GM23338 (cell line): ENCODE results near the gene ARAP1. TPM values are rescaled to one million over a fixed set of nuclear protein-coding genes. Genes with fewer than 3 reads are reported as not detected.

ENCODE experiments used
- ATAC-seq: fragments of 200-7000 bp; cut with Tn5 transposase; 3 replicates; pipeline ENCODE4 v1.9.1; 2020
- DNase-seq: peaks from one replicate; pipeline ENCODE4 v3.0.0-alpha.2; 2015; ENCODE audit warnings: low spot score
- H2AFZ ChIP-seq: fragments of 200-600 bp; sonication (generic); 2 replicates; pipeline ENCODE4 v1.8.0; 2016; ENCODE audit warnings: antibody characterized with exemption, mild to moderate bottlenecking, moderate library complexity
- H3F3A ChIP-seq: fragments of 200-600 bp; sonication (generic); replicated peaks from 2 replicates; pipeline ENCODE4 v1.8.0; 2017; ENCODE audit warnings: antibody characterized with exemption, mixed run types, low read depth
- H3K27ac ChIP-seq: fragments of 200-600 bp; sonication (generic); 2 replicates; pipeline ENCODE4 v1.6.1; 2016; ENCODE audit warnings: low read depth
- H3K27me3 ChIP-seq: fragments of 200-600 bp; sonication (generic); 2 replicates; pipeline ENCODE4 v1.8.0; 2016; ENCODE audit warnings: mild to moderate bottlenecking, mixed run types, moderate library complexity; ENCODE audit not compliant: insufficient read depth
- H3K36me3 ChIP-seq: fragments of 200-600 bp; sonication (generic); 2 replicates; pipeline ENCODE4 v1.8.0; 2016; ENCODE audit warnings: mild to moderate bottlenecking; ENCODE audit not compliant: insufficient read depth
- H3K4me1 ChIP-seq: fragments of 200-600 bp; sonication (generic); 2 replicates; pipeline ENCODE4 v1.8.0; 2016; ENCODE audit warnings: mild to moderate bottlenecking, moderate library complexity; ENCODE audit not compliant: insufficient read depth
- H3K4me2 ChIP-seq: fragments of 200-600 bp; sonication (generic); 2 replicates; pipeline ENCODE4 v1.7.1; 2017; ENCODE audit warnings: mixed run types
- H3K4me3 ChIP-seq: fragments of 200-600 bp; sonication (generic); 2 replicates; pipeline ENCODE4 v1.6.1; 2016; ENCODE audit warnings: mixed run types
- H3K79me2 ChIP-seq: fragments of 200-600 bp; sonication (generic); replicated peaks from 2 replicates; pipeline ENCODE4 v1.8.0; 2017; ENCODE audit warnings: mild to moderate bottlenecking; ENCODE audit not compliant: insufficient read depth
- H3K9me2 ChIP-seq: fragments of 200-600 bp; sonication (generic); 2 replicates; pipeline ENCODE4 v1.8.0; 2017; ENCODE audit not compliant: insufficient read depth
- H4K20me1 ChIP-seq: fragments of 200-600 bp; sonication (generic); replicated peaks from 2 replicates; pipeline ENCODE4 v1.8.0; 2017; ENCODE audit warnings: mild to moderate bottlenecking; ENCODE audit not compliant: insufficient read depth
- H3K27ac Mint-ChIP-seq: 2 replicates; pipeline ENCODE4 v1.8.0; 2020; ENCODE audit warnings: inconsistent platforms, mild to moderate bottlenecking, moderate library complexity, mixed read lengths
- H3K27me3 Mint-ChIP-seq: 3 replicates; pipeline ENCODE4 v1.8.0; 2022; ENCODE audit warnings: low read depth, mild to moderate bottlenecking, moderate library complexity, mixed read lengths, inconsistent platforms; ENCODE audit not compliant: insufficient read depth, poor library complexity
- H3K36me3 Mint-ChIP-seq: 3 replicates; pipeline ENCODE4 v1.8.0; 2021; ENCODE audit warnings: low read depth, mild to moderate bottlenecking, inconsistent platforms, moderate library complexity, mixed read lengths
- H3K4me1 Mint-ChIP-seq: 3 replicates; pipeline ENCODE4 v1.8.0; 2020; ENCODE audit warnings: mild to moderate bottlenecking, inconsistent platforms, mixed read lengths
- H3K4me3 Mint-ChIP-seq: 3 replicates; pipeline ENCODE4 v1.8.0; 2021; ENCODE audit warnings: moderate library complexity, mild to moderate bottlenecking, inconsistent platforms, mixed read lengths
- H3K9me3 Mint-ChIP-seq: 3 replicates; pipeline ENCODE4 v1.8.0; 2020; ENCODE audit warnings: moderate library complexity, mild to moderate bottlenecking, inconsistent platforms, mixed read lengths
- CREB1 ChIP-seq: fragments of 250-450 bp; sonication (Bioruptor Pico); IDR thresholded peaks from 2 replicates; pipeline ENCODE4 v1.5.0; 2020; ENCODE audit warnings: low read depth, mild to moderate bottlenecking, moderate library complexity
- EZH2 ChIP-seq: fragments of 200-600 bp; sonication (generic); IDR thresholded peaks from one replicate; pipeline ENCODE4 v1.8.0; 2017; ENCODE audit warnings: antibody characterized with exemption, mild to moderate bottlenecking, low read depth; ENCODE audit not compliant: unreplicated experiment
- EZH2phosphoT487 ChIP-seq: fragments of 200-600 bp; sonication (generic); IDR thresholded peaks from one replicate; pipeline ENCODE4 v1.8.1; 2018; ENCODE audit warnings: antibody characterized with exemption; ENCODE audit not compliant: unreplicated experiment
- NANOG ChIP-seq: IDR thresholded peaks from 2 replicates; pipeline ENCODE4 v1.6.1; 2016; ENCODE audit warnings: antibody characterized with exemption, borderline replicate concordance
- STAT1 ChIP-seq: IDR thresholded peaks from one replicate; pipeline ENCODE4 v1.6.1; 2016; ENCODE audit warnings: antibody characterized with exemption; ENCODE audit not compliant: unreplicated experiment
- ZNF331 ChIP-seq: fragments of 250-450 bp; sonication (Bioruptor Pico); IDR thresholded peaks from 2 replicates; pipeline ENCODE4 v1.5.0; 2020; ENCODE audit warnings: low read depth, mild to moderate bottlenecking, moderate library complexity
- polyA plus RNA-seq: library from polyadenylated mRNA; unstranded; fragments of >200 nt; fragmentation: Nextera tagmentation; extraction: Ambion mirVana; gene quantifications from 2 replicates; pipeline ENCODE4 v1.2.1, GENCODE V29; 2016
- total RNA-seq: library from RNA; depleted of rRNA; stranded (reverse); fragments of >200 nt; shearing (Covaris generic); gene quantifications from 2 replicates; pipeline ENCODE4 v1.2.3, GENCODE V29; 2014
- TF ChIP-seq, protein P1 (sequence below): fragments of 250-450 bp; sonication (Bioruptor Pico); IDR thresholded peaks from 2 replicates; pipeline ENCODE4 v1.5.0; 2020; ENCODE audit warnings: mild to moderate bottlenecking, moderate library complexity

The ARAP1 gene
- total and polyA plus RNA-seq, 2 experiments from 2014 or later, result 24.5 to 116 TPM

DNA sequence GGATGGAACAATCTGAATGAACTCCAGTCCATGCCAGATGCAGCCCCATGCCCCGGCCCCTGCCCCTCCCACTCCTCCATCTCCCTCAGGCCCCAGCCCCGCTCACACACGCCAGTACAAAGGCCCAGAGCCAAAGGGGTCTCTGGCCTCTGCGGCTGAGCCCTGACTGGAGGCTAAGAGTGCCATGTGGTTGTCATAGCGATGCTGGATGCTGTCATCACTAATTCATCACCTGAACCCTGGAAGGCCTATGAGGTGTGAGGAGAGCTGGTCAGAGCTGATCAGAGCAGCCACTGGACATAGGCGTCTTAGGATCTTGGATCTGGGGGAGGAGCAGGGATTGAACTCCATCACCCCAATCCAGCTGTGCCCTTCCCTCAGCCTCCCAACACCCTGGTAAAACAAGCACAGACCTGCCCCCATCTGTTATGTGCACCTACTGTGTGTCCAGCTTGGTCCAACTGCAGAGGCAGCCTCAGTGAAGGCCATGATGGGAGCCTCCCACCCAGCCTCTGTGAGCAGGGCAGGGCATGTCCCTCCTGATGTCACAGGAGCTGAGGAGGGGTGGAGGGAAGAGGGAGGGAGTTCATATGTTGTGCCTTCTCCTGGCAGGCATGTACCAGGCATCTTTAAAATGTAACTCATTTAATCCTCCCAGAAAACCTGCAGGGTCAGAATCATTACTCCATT, 94.7 kb downstream of the ARAP1 start (continued):
- TF ChIP-seq, protein P1, sequence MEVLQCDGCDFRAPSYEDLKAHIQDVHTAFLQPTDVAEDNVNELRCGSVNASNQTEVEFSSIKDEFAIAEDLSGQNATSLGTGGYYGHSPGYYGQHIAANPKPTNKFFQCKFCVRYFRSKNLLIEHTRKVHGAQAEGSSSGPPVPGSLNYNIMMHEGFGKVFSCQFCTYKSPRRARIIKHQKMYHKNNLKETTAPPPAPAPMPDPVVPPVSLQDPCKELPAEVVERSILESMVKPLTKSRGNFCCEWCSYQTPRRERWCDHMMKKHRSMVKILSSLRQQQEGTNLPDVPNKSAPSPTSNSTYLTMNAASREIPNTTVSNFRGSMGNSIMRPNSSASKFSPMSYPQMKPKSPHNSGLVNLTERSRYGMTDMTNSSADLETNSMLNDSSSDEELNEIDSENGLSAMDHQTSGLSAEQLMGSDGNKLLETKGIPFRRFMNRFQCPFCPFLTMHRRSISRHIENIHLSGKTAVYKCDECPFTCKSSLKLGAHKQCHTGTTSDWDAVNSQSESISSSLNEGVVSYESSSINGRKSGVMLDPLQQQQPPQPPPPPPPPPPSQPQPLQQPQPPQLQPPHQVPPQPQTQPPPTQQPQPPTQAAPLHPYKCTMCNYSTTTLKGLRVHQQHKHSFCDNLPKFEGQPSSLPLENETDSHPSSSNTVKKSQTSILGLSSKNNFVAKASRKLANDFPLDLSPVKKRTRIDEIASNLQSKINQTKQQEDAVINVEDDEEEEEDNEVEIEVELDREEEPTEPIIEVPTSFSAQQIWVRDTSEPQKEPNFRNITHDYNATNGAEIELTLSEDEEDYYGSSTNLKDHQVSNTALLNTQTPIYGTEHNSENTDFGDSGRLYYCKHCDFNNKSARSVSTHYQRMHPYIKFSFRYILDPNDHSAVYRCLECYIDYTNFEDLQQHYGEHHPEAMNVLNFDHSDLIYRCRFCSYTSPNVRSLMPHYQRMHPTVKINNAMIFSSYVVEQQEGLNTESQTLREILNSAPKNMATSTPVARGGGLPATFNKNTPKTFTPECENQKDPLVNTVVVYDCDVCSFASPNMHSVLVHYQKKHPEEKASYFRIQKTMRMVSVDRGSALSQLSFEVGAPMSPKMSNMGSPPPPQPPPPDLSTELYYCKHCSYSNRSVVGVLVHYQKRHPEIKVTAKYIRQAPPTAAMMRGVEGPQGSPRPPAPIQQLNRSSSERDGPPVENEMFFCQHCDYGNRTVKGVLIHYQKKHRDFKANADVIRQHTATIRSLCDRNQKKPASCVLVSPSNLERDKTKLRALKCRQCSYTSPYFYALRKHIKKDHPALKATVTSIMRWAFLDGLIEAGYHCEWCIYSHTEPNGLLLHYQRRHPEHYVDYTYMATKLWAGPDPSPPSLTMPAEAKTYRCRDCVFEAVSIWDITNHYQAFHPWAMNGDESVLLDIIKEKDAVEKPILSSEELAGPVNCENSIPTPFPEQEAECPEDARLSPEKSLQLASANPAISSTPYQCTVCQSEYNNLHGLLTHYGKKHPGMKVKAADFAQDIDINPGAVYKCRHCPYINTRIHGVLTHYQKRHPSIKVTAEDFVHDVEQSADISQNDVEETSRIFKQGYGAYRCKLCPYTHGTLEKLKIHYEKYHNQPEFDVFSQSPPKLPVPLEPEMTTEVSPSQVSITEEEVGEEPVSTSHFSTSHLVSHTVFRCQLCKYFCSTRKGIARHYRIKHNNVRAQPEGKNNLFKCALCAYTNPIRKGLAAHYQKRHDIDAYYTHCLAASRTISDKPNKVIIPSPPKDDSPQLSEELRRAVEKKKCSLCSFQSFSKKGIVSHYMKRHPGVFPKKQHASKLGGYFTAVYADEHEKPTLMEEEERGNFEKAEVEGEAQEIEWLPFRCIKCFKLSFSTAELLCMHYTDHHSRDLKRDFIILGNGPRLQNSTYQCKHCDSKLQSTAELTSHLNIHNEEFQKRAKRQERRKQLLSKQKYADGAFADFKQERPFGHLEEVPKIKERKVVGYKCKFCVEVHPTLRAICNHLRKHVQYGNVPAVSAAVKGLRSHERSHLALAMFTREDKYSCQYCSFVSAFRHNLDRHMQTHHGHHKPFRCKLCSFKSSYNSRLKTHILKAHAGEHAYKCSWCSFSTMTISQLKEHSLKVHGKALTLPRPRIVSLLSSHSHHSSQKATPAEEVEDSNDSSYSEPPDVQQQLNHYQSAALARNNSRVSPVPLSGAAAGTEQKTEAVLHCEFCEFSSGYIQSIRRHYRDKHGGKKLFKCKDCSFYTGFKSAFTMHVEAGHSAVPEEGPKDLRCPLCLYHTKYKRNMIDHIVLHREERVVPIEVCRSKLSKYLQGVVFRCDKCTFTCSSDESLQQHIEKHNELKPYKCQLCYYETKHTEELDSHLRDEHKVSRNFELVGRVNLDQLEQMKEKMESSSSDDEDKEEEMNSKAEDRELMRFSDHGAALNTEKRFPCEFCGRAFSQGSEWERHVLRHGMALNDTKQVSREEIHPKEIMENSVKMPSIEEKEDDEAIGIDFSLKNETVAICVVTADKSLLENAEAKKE (CRISPR knock-in tag), result no peak
- TF ChIP-seq NANOG (no peak), EZH2 (no peak), ZNF331 (no peak), STAT1 (no peak)

DNA sequence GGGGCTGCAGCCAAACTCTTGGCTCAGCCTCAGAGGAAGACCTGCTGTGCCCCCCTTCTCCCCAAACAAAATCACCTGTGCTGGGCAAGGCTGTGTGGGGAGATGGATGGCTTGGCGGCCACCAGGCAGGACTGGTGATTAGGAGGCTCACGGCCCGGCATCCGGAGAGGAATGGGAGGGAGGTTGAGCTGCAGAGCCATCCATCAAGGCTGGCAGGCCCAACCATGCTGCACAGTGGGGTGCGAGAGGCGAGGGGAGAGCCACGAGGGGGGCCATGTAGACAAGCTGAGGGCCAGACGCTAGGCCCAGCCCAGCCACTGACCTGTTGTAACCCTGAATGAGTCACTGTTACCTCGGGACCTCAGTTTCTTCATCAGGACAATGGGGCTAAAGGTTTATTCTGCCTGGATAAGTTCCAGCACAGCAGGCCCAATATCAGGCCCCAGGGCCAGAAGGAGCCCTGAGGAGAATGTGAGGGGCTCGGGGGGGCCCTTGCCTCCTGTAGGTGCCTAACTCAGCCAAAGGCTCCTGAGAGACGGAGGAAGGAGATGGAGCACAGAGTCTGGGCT, 96.2 kb downstream of the ARAP1 start:
- H3K4me2 ChIP-seq, result no peak overlapping the region
- H2AFZ ChIP-seq, result no peak overlapping the region
- H3F3A ChIP-seq, result no peaks in the 10 kb centered on the region
- H3K9me2 ChIP-seq, result no peaks in the 10 kb centered on the region
- no peak for ATAC-seq
- peaks cover 5% of the 10 kb centered on the region; the same call in 1 of the 2 replicates for H3K4me1 ChIP-seq
- Mint-ChIP-seq H3K27ac (no peak overlapping the region), H3K9me3 (no peaks in the 10 kb centered on the region), H3K36me3 (no peaks in the 10 kb centered on the region), H3K4me3 (no peak overlapping the region), H3K4me1 (peaks cover 28% of the 10 kb centered on the region), H3K27me3 (peaks cover 6% of the 10 kb centered on the region)
- no peak overlapping the region for H3K4me3 ChIP-seq
- no peak for DNase-seq
- no peaks in the 10 kb centered on the region for H3K27me3 ChIP-seq
- no peaks in the 10 kb centered on the region; the same call in 1 of the 2 replicates for H4K20me1 ChIP-seq
- no peak overlapping the region for H3K27ac ChIP-seq
- no peaks in the 10 kb centered on the region for H3K36me3 ChIP-seq
- H3K79me2 ChIP-seq, result no peaks in the 10 kb centered on the region
- TF ChIP-seq EZH2 (no peak), EZH2phosphoT487 (no peak), CREB1 (no peak)
